CD14-positive monocyte (primary cell): ENCODE data around the gene UNC5CL. TPM values are rescaled to one million over a fixed set of nuclear protein-coding genes. Genes with fewer than 3 reads are reported as not detected.

Experiments
- DNase-seq, 3 donors: peaks; one replicate each; pipeline ENCODE4 v3.0.0-alpha.2; 2011 to 2022
- H2AFZ ChIP-seq: 2 replicates; pipeline ENCODE4 v1.6.0; 2012; ENCODE audit warnings: mild to moderate bottlenecking, low read depth, low read length, inconsistent platforms; ENCODE audit not compliant: insufficient read depth, poor library complexity, severe bottlenecking
- H3K27ac ChIP-seq, 2 donors: 1 replicate in 1 of 2; 2 replicates in 1 of 2; pipeline ENCODE4 v1.5.1; 2012 to 2013; ENCODE audit warnings: low read length in 2 of 2, control low read depth in 1 of 2, inconsistent platforms in 1 of 2, low read depth in 1 of 2, mild to moderate bottlenecking in 1 of 2
- H3K27me3 ChIP-seq, 2 donors: one replicate each; pipeline versions ENCODE4 v1.6.0 to v1.6.1; 2011 to 2013; ENCODE audit warnings: low read length in 2 of 2; ENCODE audit not compliant: control insufficient read depth in 2 of 2, insufficient read depth in 2 of 2
- H3K36me3 ChIP-seq, 2 donors: replicated peaks in 1 of 2; 1 replicate in 1 of 2; 2 replicates in 1 of 2; pipeline versions ENCODE4 v1.5.1 to v1.6.1; 2012 to 2013; ENCODE audit warnings: low read length in 2 of 2, control low read depth in 1 of 2, inconsistent platforms in 1 of 2, mild to moderate bottlenecking in 1 of 2; ENCODE audit not compliant: insufficient read depth in 2 of 2, control insufficient read depth in 1 of 2
- H3K4me1 ChIP-seq, 2 donors: 1 replicate in 1 of 2; 2 replicates in 1 of 2; pipeline versions ENCODE4 v1.5.1 to v1.6.1; 2012 to 2013; ENCODE audit warnings: low read length in 2 of 2, control low read depth in 1 of 2, inconsistent platforms in 1 of 2, mild to moderate bottlenecking in 1 of 2, moderate library complexity in 1 of 2; ENCODE audit not compliant: insufficient read depth in 2 of 2, control insufficient read depth in 1 of 2
- H3K4me2 ChIP-seq: replicated peaks from 2 replicates; pipeline ENCODE3; 2012; ENCODE audit warnings: low read length, moderate library complexity, mild to moderate bottlenecking; ENCODE audit not compliant: poor library complexity, severe bottlenecking; ENCODE audit errors: extremely low read depth
- H3K4me3 ChIP-seq, 3 experiments: fragments of 200-600 bp in 1 of 3; sonication (generic) in 1 of 3; replicated peaks in 1 of 3; 1 replicate in 2 of 3; 2 replicates in 1 of 3; pipeline ENCODE4 v1.5.1; 2011 to 2013; ENCODE audit warnings: low read length in 3 of 3, mild to moderate bottlenecking in 3 of 3, control low read depth in 2 of 3, low read depth in 2 of 3, inconsistent platforms in 1 of 3, moderate library complexity in 1 of 3
- H3K79me2 ChIP-seq: 2 replicates; pipeline ENCODE4 v1.6.0; 2012; ENCODE audit warnings: mild to moderate bottlenecking, control low read depth, inconsistent platforms, low read length, moderate library complexity; ENCODE audit not compliant: insufficient read depth
- H3K9ac ChIP-seq: 2 replicates; pipeline ENCODE4 v1.6.0; 2017; ENCODE audit warnings: low read length, mild to moderate bottlenecking; ENCODE audit not compliant: insufficient read depth, poor library complexity, severe bottlenecking
- H3K9me3 ChIP-seq, 2 donors: replicated peaks in 1 of 2; 1 replicate in 1 of 2; 2 replicates in 1 of 2; pipeline versions ENCODE4 v1.5.1 to v1.6.1; 2012 to 2013; ENCODE audit warnings: low read length in 2 of 2, control low read depth in 1 of 2; ENCODE audit not compliant: control insufficient read depth in 1 of 2, insufficient read depth in 1 of 2
- H4K20me1 ChIP-seq: 2 replicates; pipeline ENCODE4 v1.6.0; 2012; ENCODE audit warnings: mild to moderate bottlenecking, low read length, control low read depth, moderate library complexity; ENCODE audit not compliant: insufficient read depth
- H3K27ac Mint-ChIP-seq, 7 donors: one replicate each; pipeline ENCODE4 v1.8.0; 2020; ENCODE audit warnings: mild to moderate bottlenecking in 7 of 7, mixed read lengths in 7 of 7, moderate library complexity in 6 of 7, inconsistent platforms in 2 of 7
- H3K27me3 Mint-ChIP-seq, 3 donors: one replicate each; pipeline ENCODE4 v1.8.0; 2021 to 2022; ENCODE audit warnings: low read depth in 3 of 3, mild to moderate bottlenecking in 3 of 3, mixed read lengths in 3 of 3, moderate library complexity in 3 of 3, inconsistent platforms in 1 of 3
- H3K36me3 Mint-ChIP-seq, 2 donors: one replicate each; pipeline ENCODE4 v1.8.0; 2020; ENCODE audit warnings: mixed read lengths in 2 of 2, inconsistent platforms in 1 of 2, mild to moderate bottlenecking in 1 of 2
- H3K4me1 Mint-ChIP-seq: one replicate; pipeline ENCODE4 v1.8.0; 2020; ENCODE audit warnings: mild to moderate bottlenecking, mixed read lengths
- H3K4me3 Mint-ChIP-seq, 2 donors: one replicate each; pipeline ENCODE4 v1.8.0; 2020; ENCODE audit warnings: mild to moderate bottlenecking in 2 of 2, mixed read lengths in 2 of 2, moderate library complexity in 1 of 2
- H3K9me3 Mint-ChIP-seq, 7 donors: one replicate each; pipeline ENCODE4 v1.8.0; 2020 to 2022; ENCODE audit warnings: mixed read lengths in 7 of 7, mild to moderate bottlenecking in 6 of 7, moderate library complexity in 6 of 7, inconsistent platforms in 2 of 7
- CTCF ChIP-seq: fragments of 200-600 bp; IDR thresholded peaks from one replicate; pipeline ENCODE4 v1.8.0; 2022; ENCODE audit warnings: antibody characterized with exemption, mild to moderate bottlenecking
- WGBS: methylation state at CpG from one replicate; pipeline ENCODE4 v1.1.5; 2013; ENCODE audit warnings: missing lambda C conversion rate; ENCODE audit not compliant: insufficient coverage; 5-methylcytosine and 5-hydroxymethylcytosine counted together
- intact Hi-C, 2 donors: fragments of 100-400 bp; cut with micrococcal nuclease; formaldehyde crosslinking; loops; one replicate each; pipeline versions ENCODE4 v1.15.0 to v1.15.1; 2023
- polyA plus RNA-seq, 3 donors: library from polyadenylated mRNA; depleted of rRNA in 1 of 3; unstranded in 2 of 3; stranded (reverse) in 1 of 3; fragments of 300-500 nt in 2 of 3; fragments of >200 nt in 1 of 3; fragmentation: Illumina TruSeq in 2 of 3; gene quantifications; 1 replicate in 2 of 3; 2 replicates in 1 of 3; pipeline ENCODE4 v1.2.3, GENCODE V29; 2012 to 2021

UNC5CL gene
- polyA plus RNA-seq, 3 donors: 0.09 to 2.3 TPM; not detected in 1

- Histone ChIP-seq H3K27me3 (no peaks in the 10 kb centered on the region), H3K4me1 (peaks cover 19 to 27% of the 10 kb centered on the region in 2 donors), H3K9ac (peak overlapping the region; percentile 99), H3K4me3 (peak overlapping the region in 1 of 3 experiments; percentile 88), H3K4me2 (peak overlapping the region; percentile 83), H2AFZ (no peak overlapping the region), H3K79me2 (peaks cover 75% of the 10 kb centered on the region), H4K20me1 (peaks cover 31% of the 10 kb centered on the region), H3K9me3 (no peaks in the 10 kb centered on the region), H3K27ac (peak overlapping the region in 1 of 2 donors; percentile 98), H3K36me3 (peaks cover 10 to 22% of the 10 kb centered on the region in 2 donors)
- Mint-ChIP-seq H3K9me3 (no peaks in the 10 kb centered on the region), H3K27ac (peak overlapping the region; percentile 94 to 97 (median 96)), H3K27me3 (no peaks in the 10 kb centered on the region), H3K36me3 (peaks cover 19 to 20% of the 10 kb centered on the region in 2 donors), H3K4me1 (peaks cover 31% of the 10 kb centered on the region), H3K4me3 (peak overlapping the region; percentile 86 to 92)
- intact Hi-C loops: loop anchor here (5.0 to 10.0 kb wide), 3 partner anchors 107 to 660 kb away; partner anchors contain the start of gene TFEB (in 1 of the 2)
- TF ChIP-seq CTCF: no peak
- DNase-seq: no peak
- 92% methylated on average over 2 of the region's 11 CpGs for WGBS
These were observed 35.8 kb upstream of the UNC5CL start for GRCh38 chr6:41074692-41075436.

DNA sequence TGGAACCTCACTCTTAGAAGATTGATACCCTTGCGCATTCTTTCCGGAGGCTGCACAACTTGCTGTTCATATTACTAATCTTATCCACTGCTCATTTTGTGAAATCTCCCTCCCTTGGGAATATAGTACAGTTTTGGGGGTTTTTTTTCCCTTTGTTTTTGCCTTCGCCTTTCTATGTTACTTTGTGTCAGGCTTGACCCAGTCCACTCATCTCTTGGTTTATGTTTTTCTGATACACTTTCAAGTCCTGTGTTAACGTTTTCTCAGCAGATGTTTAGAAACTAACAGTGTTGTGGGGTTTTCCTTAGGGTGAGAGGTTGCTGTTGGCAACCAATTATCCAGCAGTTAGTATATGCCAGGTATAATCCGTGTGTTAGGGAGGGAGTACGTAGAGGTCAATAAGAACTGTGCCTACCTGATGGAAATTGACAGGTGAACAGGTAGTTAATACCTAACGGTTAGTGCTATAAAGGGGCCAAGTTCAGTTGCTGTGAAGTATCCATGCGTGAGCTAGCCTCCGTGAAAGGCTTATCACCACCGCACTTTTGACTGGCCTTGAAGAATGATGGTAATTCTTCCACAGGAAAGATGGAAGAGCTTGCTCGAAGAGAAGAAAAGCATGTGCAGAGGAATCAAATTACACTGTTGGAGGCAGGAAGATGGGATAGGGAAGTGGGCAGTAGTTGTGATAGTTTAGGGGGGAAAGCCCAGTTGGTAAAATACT is 35.1 kb upstream of the UNC5CL start:
- intact Hi-C loops: loop anchor here (5.0 to 10.0 kb wide), 3 partner anchors 108 to 661 kb away; partner anchors contain the start of gene TFEB (in 1 of the 2)
- Histone ChIP-seq H3K36me3 (peaks cover 5 to 22% of the 10 kb centered on the region in 2 donors), H3K9ac (peak overlapping the region; percentile 99), H2AFZ (peak overlapping the region; percentile 67), H3K4me2 (peak overlapping the region; percentile 83), H3K4me3 (peak overlapping the region; percentile 80 to 88 (median 88)), H3K27me3 (no peaks in the 10 kb centered on the region), H4K20me1 (peaks cover 31% of the 10 kb centered on the region), H3K9me3 (no peaks in the 10 kb centered on the region), H3K27ac (peak overlapping the region; percentile 96 to 98), H3K4me1 (peaks cover 18 to 27% of the 10 kb centered on the region in 2 donors), H3K79me2 (peaks cover 68% of the 10 kb centered on the region)
- WGBS: 17% methylated on average over 9 of the region's 11 CpGs
- Mint-ChIP-seq H3K4me1 (peaks cover 31% of the 10 kb centered on the region), H3K9me3 (no peaks in the 10 kb centered on the region), H3K36me3 (peaks cover 17 to 20% of the 10 kb centered on the region in 2 donors), H3K27me3 (no peaks in the 10 kb centered on the region), H3K4me3 (peak overlapping the region; percentile 86 to 92), H3K27ac (peak overlapping the region; percentile 94 to 97 (median 96))
- no peak for TF ChIP-seq CTCF
- peak in 1 of 3 donors; percentile 27 for DNase-seq
